A673 (cell line): ENCODE results near the gene ZNF672. TPM values are rescaled to one million over a fixed set of nuclear protein-coding genes. Genes with fewer than 3 reads are reported as not detected.

ENCODE experiments used
- BruUV-seq: library from RNA; stranded (reverse); fragments of 400-500 nt; replicated peaks from 2 replicates; lab custom pipeline; 2021; lab: Mats Ljungman, UMichigan
- CTCF ChIA-PET: fragments of 300-600 bp; sonication (Branson Sonifier 250); formaldehyde crosslinking; loops from one replicate; lab custom pipeline; 2022; ENCODE audit warnings: antibody characterized with exemption; lab: Charles Lee
- POLR2A ChIA-PET: fragments of 300-600 bp; sonication (Branson Sonifier 250); formaldehyde crosslinking; loops from one replicate; lab custom pipeline; 2022; ENCODE audit warnings: antibody characterized with exemption; ENCODE audit not compliant: low non-redundant PET; lab: Charles Lee
- DNase-seq: peaks from one replicate; pipeline ENCODE4 v3.0.0-alpha.2; 2015; ENCODE audit warnings: low spot score
- H3K27ac ChIP-seq: fragments of 200-600 bp; sonication (generic); 2 replicates; pipeline ENCODE4 v1.5.1; 2016; ENCODE audit warnings: mixed run types, low read depth, mild to moderate bottlenecking, mixed read lengths, antibody characterized with exemption, low read length; ENCODE audit not compliant: poor library complexity, severe bottlenecking
- H3K27me3 ChIP-seq: fragments of 200-600 bp; sonication (generic); replicated peaks from 2 replicates; pipeline ENCODE4 v1.6.1; 2017; ENCODE audit warnings: mixed run types, low read depth, mild to moderate bottlenecking, mixed read lengths, antibody characterized with exemption, low read length; ENCODE audit not compliant: insufficient read depth, poor library complexity
- H3K36me3 ChIP-seq: fragments of 200-600 bp; sonication (generic); 2 replicates; pipeline ENCODE4 v1.6.1; 2016; ENCODE audit warnings: mixed run types, mild to moderate bottlenecking, mixed read lengths, antibody characterized with exemption, low read length; ENCODE audit not compliant: insufficient read depth, poor library complexity, severe bottlenecking
- H3K4me1 ChIP-seq: fragments of 200-600 bp; sonication (generic); 2 replicates; pipeline ENCODE4 v1.6.1; 2017; ENCODE audit warnings: mixed run types, mild to moderate bottlenecking, mixed read lengths, antibody characterized with exemption, low read length; ENCODE audit not compliant: insufficient read depth, poor library complexity, severe bottlenecking
- H3K4me3 ChIP-seq: fragments of 200-600 bp; sonication (generic); 2 replicates; pipeline ENCODE4 v1.5.1; 2016; ENCODE audit warnings: low read depth, mixed run types, mild to moderate bottlenecking, mixed read lengths, low read length; ENCODE audit not compliant: poor library complexity, severe bottlenecking
- H3K9me3 ChIP-seq: fragments of 200-600 bp; sonication (generic); 2 replicates; pipeline ENCODE4 v1.6.1; 2016; ENCODE audit warnings: mixed run types, low read depth, mild to moderate bottlenecking, mixed read lengths, antibody characterized with exemption, low read length; ENCODE audit not compliant: poor library complexity, severe bottlenecking
- EZH2 ChIP-seq: fragments of 200-600 bp; sonication (generic); IDR thresholded peaks from 2 replicates; pipeline ENCODE4 v1.6.1; 2017; ENCODE audit warnings: borderline replicate concordance, low read depth, mild to moderate bottlenecking, mixed read lengths, antibody characterized with exemption, low read length; ENCODE audit not compliant: poor library complexity, severe bottlenecking
- intact Hi-C: fragments of 100-400 bp; cut with micrococcal nuclease; formaldehyde crosslinking; loops from one replicate; pipeline ENCODE4 v1.10.0; 2022; ENCODE audit not compliant: unreplicated experiment
- total RNA-seq: library from RNA; stranded (reverse); gene quantifications from 2 replicates; pipeline ENCODE4 v1.2.3, GENCODE V29; 2021
- TF ChIP-seq, protein P1 (sequence below): fragments of 300-800, 200-600 bp; sonication (generic); conservative IDR thresholded peaks from 2 replicates; pipeline ENCODE4 v1.5.1; 2017; ENCODE audit warnings: low read depth, mild to moderate bottlenecking, antibody characterized with exemption, low read length, moderate library complexity, mixed read lengths

The ZNF672 gene
- total RNA-seq, 1 experiment from 2014 or later: 21.6 TPM

GRCh38 chr1:248818505-248819374 lies 19.3 kb upstream of the ZNF672 start:
- no peaks in the 10 kb centered on the region for H3K27me3 ChIP-seq
- H3K36me3 ChIP-seq: peaks cover 34% of the 10 kb centered on the region
- BruUV-seq: no TSS peak
- intact Hi-C loops: no loop called here
- no peak overlapping the region for H3K27ac ChIP-seq
- TF ChIP-seq, protein P1, sequence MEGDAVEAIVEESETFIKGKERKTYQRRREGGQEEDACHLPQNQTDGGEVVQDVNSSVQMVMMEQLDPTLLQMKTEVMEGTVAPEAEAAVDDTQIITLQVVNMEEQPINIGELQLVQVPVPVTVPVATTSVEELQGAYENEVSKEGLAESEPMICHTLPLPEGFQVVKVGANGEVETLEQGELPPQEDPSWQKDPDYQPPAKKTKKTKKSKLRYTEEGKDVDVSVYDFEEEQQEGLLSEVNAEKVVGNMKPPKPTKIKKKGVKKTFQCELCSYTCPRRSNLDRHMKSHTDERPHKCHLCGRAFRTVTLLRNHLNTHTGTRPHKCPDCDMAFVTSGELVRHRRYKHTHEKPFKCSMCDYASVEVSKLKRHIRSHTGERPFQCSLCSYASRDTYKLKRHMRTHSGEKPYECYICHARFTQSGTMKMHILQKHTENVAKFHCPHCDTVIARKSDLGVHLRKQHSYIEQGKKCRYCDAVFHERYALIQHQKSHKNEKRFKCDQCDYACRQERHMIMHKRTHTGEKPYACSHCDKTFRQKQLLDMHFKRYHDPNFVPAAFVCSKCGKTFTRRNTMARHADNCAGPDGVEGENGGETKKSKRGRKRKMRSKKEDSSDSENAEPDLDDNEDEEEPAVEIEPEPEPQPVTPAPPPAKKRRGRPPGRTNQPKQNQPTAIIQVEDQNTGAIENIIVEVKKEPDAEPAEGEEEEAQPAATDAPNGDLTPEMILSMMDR: no peak
- no peak for TF ChIP-seq EZH2
- ChIA-PET POLR2A (no interaction called here), CTCF (interaction anchor here (0.5 kb wide), 1 partner anchor 20 kb away, joined by 3 read pairs; no protein-coding TSS in a partner anchor)
- H3K4me1 ChIP-seq: no peaks in the 10 kb centered on the region
- no peaks in the 10 kb centered on the region for H3K9me3 ChIP-seq
- no peak for DNase-seq
- H3K4me3 ChIP-seq: no peak overlapping the region

GRCh38 chr1:248820041-248820585 lies 17.9 kb upstream of the ZNF672 start:
- H3K27ac ChIP-seq: no peak overlapping the region
- TF ChIP-seq EZH2: no peak
- TF ChIP-seq, protein P1: no peak
- intact Hi-C loops: no loop called here
- no peaks in the 10 kb centered on the region for H3K9me3 ChIP-seq
- no peaks in the 10 kb centered on the region for H3K27me3 ChIP-seq
- H3K4me1 ChIP-seq: peaks cover 8% of the 10 kb centered on the region
- ChIA-PET CTCF (no interaction called here), POLR2A (no interaction called here)
- no TSS peak for BruUV-seq
- peaks cover 27% of the 10 kb centered on the region for H3K36me3 ChIP-seq
- no peak for DNase-seq
- H3K4me3 ChIP-seq: no peak overlapping the region

- Histone ChIP-seq H3K4me3 (no peak overlapping the region), H3K27ac (no peak overlapping the region), H3K27me3 (no peaks in the 10 kb centered on the region), H3K9me3 (no peaks in the 10 kb centered on the region), H3K36me3 (peaks cover 19% of the 10 kb centered on the region), H3K4me1 (peaks cover 9% of the 10 kb centered on the region)
- no TSS peak for BruUV-seq
- intact Hi-C loops: no loop called here
- CTCF ChIA-PET: no interaction called here
- no peak for DNase-seq
- POLR2A ChIA-PET: no interaction called here
- TF ChIP-seq EZH2: no peak
- TF ChIP-seq, protein P1: no peak
These were observed 16.9 kb upstream of the ZNF672 start for GRCh38 chr1:248821101-248821500.
